Endothelial cell of umbilical vein (primary cell): Measurements from ENCODE around the gene BLTP2. TPM values are rescaled to one million over a fixed set of nuclear protein-coding genes. Genes with fewer than 3 reads are reported as not detected.

Source experiments
- BruUV-seq: library from RNA; stranded (reverse); fragments of 400-500 nt; replicated peaks from 2 replicates; lab custom pipeline; 2021; lab: Mats Ljungman, UMichigan
- CTCF ChIA-PET: fragments of 300-600, 350-600 bp; sonication (Branson Sonifier 250); formaldehyde crosslinking; loops from one replicate; lab custom pipeline; 2021; ENCODE audit warnings: antibody characterized with exemption, inconsistent platforms; lab: Charles Lee
- POLR2A ChIA-PET: fragments of 300-600, 350-600 bp; sonication (Branson Sonifier 250); formaldehyde crosslinking; loops from one replicate; lab custom pipeline; 2021; ENCODE audit warnings: antibody characterized with exemption, inconsistent platforms; lab: Charles Lee
- DNase-seq: peaks from one replicate; pipeline ENCODE4 v3.0.0-alpha.2; 2011; ENCODE audit warnings: low read depth, low spot score
- FAIRE-seq: peaks from 2 replicates; lab custom pipeline; 2011; peaks lifted over from hg19 to GRCh38; lab: Jason Lieb, UNC
- H2AFZ ChIP-seq: 2 replicates; pipeline ENCODE4 v1.6.0; 2012; ENCODE audit warnings: low read depth, low read length, control low read depth, inconsistent platforms
- H3K27ac ChIP-seq: 2 replicates; pipeline ENCODE4 v1.5.1; 2011; ENCODE audit warnings: low read depth, mild to moderate bottlenecking, control low read depth, low read length, moderate library complexity; ENCODE audit not compliant: insufficient read depth
- H3K27me3 ChIP-seq, 2 experiments: 2 replicates each; pipeline versions ENCODE4 v1.6.0 to v1.6.1; 2011; ENCODE audit warnings: low read length in 2 of 2, mixed read lengths in 1 of 2; ENCODE audit not compliant: control insufficient read depth in 2 of 2, insufficient read depth in 2 of 2
- H3K36me3 ChIP-seq, 2 experiments: 2 replicates in 1 of 2; 3 replicates in 1 of 2; pipeline ENCODE4 v1.5.1; 2011; ENCODE audit warnings: low read length in 2 of 2, mild to moderate bottlenecking in 1 of 2, moderate library complexity in 1 of 2; ENCODE audit not compliant: control insufficient read depth in 2 of 2, insufficient read depth in 2 of 2; ENCODE audit errors: extremely low read depth in 1 of 2
- H3K4me1 ChIP-seq: 3 replicates; pipeline ENCODE4 v1.5.1; 2011; ENCODE audit warnings: mild to moderate bottlenecking, low read length; ENCODE audit not compliant: control insufficient read depth, insufficient read depth; ENCODE audit errors: extremely low read depth
- H3K4me2 ChIP-seq: 2 replicates; pipeline ENCODE4 v1.6.1; 2011; ENCODE audit warnings: low read length, control low read depth, mixed read lengths; ENCODE audit not compliant: insufficient read depth
- H3K4me3 ChIP-seq, 3 experiments: fragments of 200-600 bp in 1 of 3; sonication (generic), shearing (Covaris generic) in 1 of 3; replicated peaks in 1 of 3; 2 replicates each; pipeline ENCODE4 v1.5.1; 2011 to 2016; ENCODE audit warnings: control low read depth in 3 of 3, low read length in 3 of 3, mild to moderate bottlenecking in 2 of 3, inconsistent platforms in 1 of 3, low read depth in 1 of 3, moderate library complexity in 1 of 3; ENCODE audit not compliant: insufficient read depth in 1 of 3
- H3K79me2 ChIP-seq: 2 replicates; pipeline ENCODE4 v1.6.0; 2012; ENCODE audit warnings: low read length, inconsistent platforms; ENCODE audit not compliant: control insufficient read depth, insufficient read depth
- H3K9ac ChIP-seq: replicated peaks from 2 replicates; pipeline ENCODE3; 2011; ENCODE audit warnings: low read length, control low read depth; ENCODE audit not compliant: insufficient read depth; ENCODE audit errors: extremely low read depth
- H3K9me1 ChIP-seq: replicated peaks from 3 replicates; pipeline ENCODE4 v1.6.0; 2011; ENCODE audit warnings: mild to moderate bottlenecking, low read length; ENCODE audit not compliant: control insufficient read depth, insufficient read depth; ENCODE audit errors: extremely low read depth
- H3K9me3 ChIP-seq: replicated peaks from 2 replicates; pipeline ENCODE4 v1.5.1; 2012; ENCODE audit warnings: low read length, inconsistent platforms; ENCODE audit not compliant: control insufficient read depth, insufficient read depth
- H4K20me1 ChIP-seq: replicated peaks from 2 replicates; pipeline ENCODE3; 2011; ENCODE audit warnings: mild to moderate bottlenecking, low read length; ENCODE audit not compliant: control insufficient read depth, insufficient read depth; ENCODE audit errors: extremely low read depth
- CTCF ChIP-seq, 2 donors: IDR thresholded peaks; 1 replicate in 1 of 2; 2 replicates in 1 of 2; pipeline ENCODE4 v1.5.1; 2011; ENCODE audit warnings: low read length in 2 of 2, mild to moderate bottlenecking in 2 of 2, moderate library complexity in 2 of 2, control low read depth in 1 of 2, inconsistent platforms in 1 of 2, low read depth in 1 of 2; ENCODE audit not compliant: insufficient read depth in 1 of 2; ENCODE audit errors: extremely low read depth in 1 of 2
- EZH2 ChIP-seq: IDR thresholded peaks from 2 replicates; pipeline ENCODE4 v1.6.1; 2012; ENCODE audit warnings: borderline replicate concordance, low read depth, mild to moderate bottlenecking, moderate library complexity, low read length, inconsistent platforms; ENCODE audit not compliant: severe bottlenecking
- FOS ChIP-seq: IDR thresholded peaks from 2 replicates; pipeline ENCODE4 v1.6.1; 2011; ENCODE audit warnings: mild to moderate bottlenecking, low read length, moderate library complexity, borderline replicate concordance; ENCODE audit not compliant: insufficient read depth
- GATA2 ChIP-seq: IDR thresholded peaks from 2 replicates; pipeline ENCODE4 v1.7.0; 2011; ENCODE audit warnings: low read depth, mild to moderate bottlenecking, moderate library complexity, mixed read lengths, low read length; ENCODE audit not compliant: insufficient read length, insufficient read depth
- JUN ChIP-seq: IDR thresholded peaks from 2 replicates; pipeline ENCODE4 v1.6.1; 2011; ENCODE audit warnings: borderline replicate concordance, low read depth; ENCODE audit not compliant: insufficient read length, insufficient read depth
- POLR2A ChIP-seq: IDR thresholded peaks from 2 replicates; pipeline ENCODE4 v1.6.1; 2012; ENCODE audit warnings: low read depth, mild to moderate bottlenecking, control low read depth, low read length
- POLR2AphosphoS5 ChIP-seq: IDR thresholded peaks from 2 replicates; pipeline ENCODE4 v1.6.1; 2012; ENCODE audit warnings: low read depth, mild to moderate bottlenecking, control low read depth, low read length, moderate library complexity; ENCODE audit not compliant: insufficient read depth
- dilution Hi-C: fragments of 300-500 bp; cut with MboI; formaldehyde crosslinking; loops from one replicate; pipeline ENCODE4 v1.15.0; 2019; ENCODE audit warnings: low sequenced_read_pairs; ENCODE audit not compliant: extremely low pct_ligation_motif_present
- intact Hi-C: fragments of 100-400 bp; cut with micrococcal nuclease; formaldehyde crosslinking; loops from one replicate; pipeline ENCODE4 v1.10.0; 2022
- polyA plus RNA-seq, 4 experiments: library from polyadenylated mRNA; depleted of rRNA in 3 of 4; stranded (reverse) in 3 of 4; unstranded in 1 of 4; fragments of >200 nt; gene quantifications; 2 replicates each; pipeline versions ENCODE4 v1.2.1 to v1.2.3, GENCODE V29; 2011 to 2012; ENCODE audit warnings: missing spikeins in 1 of 4
- total RNA-seq: library from RNA; stranded (reverse); gene quantifications from 2 replicates; pipeline ENCODE4 v1.2.3, GENCODE V29; 2021
- TF ChIP-seq, protein P1 (sequence below): IDR thresholded peaks from 2 replicates; pipeline ENCODE4 v1.6.1; 2011; ENCODE audit not compliant: insufficient read depth, insufficient read length

BLTP2 gene
- total and polyA plus RNA-seq, 2 donors (not counting 3 experiments of a cell fraction or from before 2014, with no cell fraction given) = 91.4 to 164 TPM

DNA sequence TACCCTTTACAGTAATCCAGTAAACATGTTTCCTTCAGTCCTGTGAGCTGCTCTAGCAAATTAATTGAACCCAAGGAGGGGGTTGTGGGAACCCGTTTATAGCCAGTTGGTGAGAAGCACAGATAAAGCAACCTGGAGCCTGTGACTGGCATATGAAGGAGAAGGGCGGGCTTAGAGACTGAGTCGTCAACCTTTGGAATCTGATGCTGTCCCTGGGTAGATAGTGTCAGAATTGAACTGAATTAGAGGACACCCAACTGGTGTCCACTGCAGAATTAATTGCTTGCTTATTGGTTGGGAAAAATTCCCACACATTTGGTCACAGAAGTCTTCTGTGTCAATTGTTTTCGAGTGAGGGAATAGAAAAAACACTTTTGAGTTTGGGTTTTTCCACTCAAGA lies 18.1 kb downstream of the BLTP2 start:
- H3K4me3 ChIP-seq = no peak overlapping the region
- no peaks in the 10 kb centered on the region for H3K4me1 ChIP-seq
- H4K20me1 ChIP-seq = no peaks in the 10 kb centered on the region
- no peaks in the 10 kb centered on the region for H3K9me3 ChIP-seq
- H3K4me2 ChIP-seq = no peak overlapping the region
- BruUV-seq = no TSS peak
- dilution Hi-C loops (no loop called here), intact Hi-C loops (no loop called here)
- H3K79me2 ChIP-seq = no peaks in the 10 kb centered on the region
- FAIRE-seq (no peak), DNase-seq (no peak)
- H3K27me3 ChIP-seq = no peaks in the 10 kb centered on the region
- no peak overlapping the region for H3K27ac ChIP-seq
- H3K9me1 ChIP-seq = no peaks in the 10 kb centered on the region
- H3K36me3 ChIP-seq = peaks cover 11 to 41% of the 10 kb centered on the region in 2 experiments
- H3K9ac ChIP-seq = no peak overlapping the region
- POLR2A ChIA-PET = no interaction called here
- TF ChIP-seq POLR2A = no peak
- no peak overlapping the region for H2AFZ ChIP-seq
- CTCF ChIA-PET = no interaction called here

DNA sequence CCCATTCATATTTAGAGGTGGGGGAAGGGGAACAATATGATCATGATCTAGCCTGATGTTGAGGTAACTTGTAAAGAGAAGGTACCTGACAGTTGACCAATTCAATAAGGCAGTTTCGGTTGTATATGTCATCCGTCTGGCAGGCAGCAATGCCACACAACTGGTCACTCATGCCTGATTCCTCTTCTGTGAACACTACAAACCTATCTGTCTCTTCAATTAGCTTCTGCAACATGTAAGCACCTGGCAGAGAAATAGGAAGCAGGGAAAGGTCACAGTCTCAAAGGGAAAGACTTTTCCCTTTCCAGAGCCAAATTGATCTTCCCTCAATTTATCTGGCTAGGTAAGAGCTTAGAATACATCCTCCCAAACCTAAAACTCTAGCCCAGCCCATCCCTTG lies 20.8 kb downstream of the BLTP2 start:
- H3K36me3 ChIP-seq = peaks cover 23 to 52% of the 10 kb centered on the region in 2 experiments
- intact Hi-C loops (no loop called here), dilution Hi-C loops (no loop called here)
- no TSS peak for BruUV-seq
- POLR2A ChIA-PET = no interaction called here
- no peak overlapping the region for H2AFZ ChIP-seq
- H3K27ac ChIP-seq = no peak overlapping the region
- H3K9me1 ChIP-seq = no peaks in the 10 kb centered on the region
- H3K27me3 ChIP-seq = no peaks in the 10 kb centered on the region
- no peaks in the 10 kb centered on the region for H3K4me1 ChIP-seq
- no peak overlapping the region for H3K4me2 ChIP-seq
- no peaks in the 10 kb centered on the region for H4K20me1 ChIP-seq
- no peak overlapping the region for H3K4me3 ChIP-seq
- H3K9ac ChIP-seq = no peak overlapping the region
- CTCF ChIA-PET = no interaction called here
- H3K79me2 ChIP-seq = no peaks in the 10 kb centered on the region
- DNase-seq = no peak
- no peak for FAIRE-seq
- H3K9me3 ChIP-seq = no peaks in the 10 kb centered on the region
- TF ChIP-seq CTCF (IDR thresholded peaks at IDR 0.05; ENCODE audit: extremely low read depth in 1 of 2, insufficient read depth in 1 of 2, low read depth in 1 of 2, low read length in 2 of 2) (no peak), EZH2 (no peak), POLR2AphosphoS5 (no peak), GATA2 (no peak), FOS (no peak), POLR2A (no peak), JUN (no peak)
- TF ChIP-seq, protein P1, sequence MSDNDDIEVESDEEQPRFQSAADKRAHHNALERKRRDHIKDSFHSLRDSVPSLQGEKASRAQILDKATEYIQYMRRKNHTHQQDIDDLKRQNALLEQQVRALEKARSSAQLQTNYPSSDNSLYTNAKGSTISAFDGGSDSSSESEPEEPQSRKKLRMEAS = no peak
